GM12878 (cell line): ENCODE measurements around the gene SPINDOC. TPM values are rescaled to one million over a fixed set of nuclear protein-coding genes. Genes with fewer than 3 reads are reported as not detected.

Source experiments
- polyA plus RNA-seq, 11 experiments: library from polyadenylated mRNA; depleted of rRNA in 4 of 11; unstranded in 6 of 11; stranded (reverse) in 5 of 11; fragments of >200 nt; fragmentation: Nextera tagmentation in 4 of 11; fragmentation: Illumina TruSeq in 1 of 11; extraction: Ambion mirVana in 4 of 11; extraction: Trizol in 1 of 11; gene quantifications; 1 replicate in 1 of 11; 2 replicates in 10 of 11; pipeline versions ENCODE4 v1.2.1 to v1.2.3, GENCODE V29; 2011 to 2016; ENCODE audit warnings: inconsistent platforms in 2 of 11, missing spikeins in 2 of 11, low read depth in 1 of 11
- small RNA-seq: library from RNA; depleted of rRNA; stranded (forward); fragments of <200 nt; gene quantifications from one replicate; pipeline ENCODE3, GENCODE V24; 2014
- total RNA-seq, 4 experiments: library from RNA; depleted of rRNA in 3 of 4; stranded (reverse); fragments of >200 nt in 3 of 4; fragmentation: Illumina TruSeq in 1 of 4; extraction: Trizol in 1 of 4; gene quantifications; 2 replicates each; pipeline versions ENCODE4 v1.2.1 to v1.2.3, GENCODE V29; 2013 to 2021

The SPINDOC gene
- total and polyA plus RNA-seq, 10 of the 15 experiments (the other 5 are each of a cell fraction or from before 2014, with no cell fraction given) = 0.88 to 38.2 (median 16.9) TPM

Small RNA genes within 50 kb of the gene (small RNA-seq; reads per million reads assigned to genes)
- gene AP006289.1 (not detected), gene RN7SL596P (not detected)

Other genes with a start within 250 kb of the SPINDOC start
Only the 7 nearest of the 10 such genes appear.
- gene ATL3, start 142.1 kb upstream of the SPINDOC start, total RNA-seq (2014; rRNA removed) = 25.4 and 31.2 TPM in 2 replicates
- 28.7 and 29.2 TPM in 2 replicates for gene ATL3, start 142.1 kb upstream of the SPINDOC start, total RNA-seq (2014; rRNA removed; fragmentation: Illumina TruSeq; extraction: Trizol)
- gene ATL3, start 142.1 kb upstream of the SPINDOC start, total RNA-seq (2021) = 33.3 and 36.0 TPM in 2 replicates
- gene ATL3, start 142.1 kb upstream of the SPINDOC start, polyA plus RNA-seq (2011; rRNA removed) = 19.4 and 27.7 TPM in 2 replicates
- gene ATL3, start 142.1 kb upstream of the SPINDOC start, polyA plus RNA-seq (2014; fragmentation: Illumina TruSeq; extraction: Trizol) = 15.3 and 19.0 TPM in 2 replicates
- gene ATL3, start 142.1 kb upstream of the SPINDOC start, polyA plus RNA-seq (2014; fragmentation: Nextera tagmentation; extraction: Ambion mirVana) = 10 to 100 TPM; 12.0 to 15.4 TPM
- 12.4 and 16.0 TPM in 2 replicates for gene ATL3, start 142.1 kb upstream of the SPINDOC start, polyA plus RNA-seq (2014; rRNA removed)
- 10 to 100 TPM; 23.6 to 25.9 TPM for gene ATL3, start 142.1 kb upstream of the SPINDOC start, polyA plus RNA-seq (2016; fragmentation: Nextera tagmentation; extraction: Ambion mirVana)
- 27.2 and 27.7 TPM in 2 replicates for gene RTN3, start 132.0 kb upstream of the SPINDOC start, total RNA-seq (2014; rRNA removed)
- gene RTN3, start 132.0 kb upstream of the SPINDOC start, total RNA-seq (2014; rRNA removed; fragmentation: Illumina TruSeq; extraction: Trizol) = 39.1 and 40.6 TPM in 2 replicates
- 52.4 and 56.1 TPM in 2 replicates for gene RTN3, start 132.0 kb upstream of the SPINDOC start, total RNA-seq (2021)
- gene RTN3, start 132.0 kb upstream of the SPINDOC start, polyA plus RNA-seq (2011; rRNA removed) = 60.3 and 79.8 TPM in 2 replicates
- gene RTN3, start 132.0 kb upstream of the SPINDOC start, polyA plus RNA-seq (2014; fragmentation: Illumina TruSeq; extraction: Trizol) = 64.2 and 87.1 TPM in 2 replicates
- 10 to 100 TPM; 22.9 to 27.3 TPM for gene RTN3, start 132.0 kb upstream of the SPINDOC start, polyA plus RNA-seq (2014; fragmentation: Nextera tagmentation; extraction: Ambion mirVana)
- gene RTN3, start 132.0 kb upstream of the SPINDOC start, polyA plus RNA-seq (2014; rRNA removed) = 40.6 and 44.1 TPM in 2 replicates
- 10 to 100 TPM; 49.9 to 52.8 TPM for gene RTN3, start 132.0 kb upstream of the SPINDOC start, polyA plus RNA-seq (2016; fragmentation: Nextera tagmentation; extraction: Ambion mirVana)
- gene ZFTA, start 44.7 kb upstream of the SPINDOC start, total RNA-seq (2014; rRNA removed) = 5.5 and 5.6 TPM in 2 replicates
- gene ZFTA, start 44.7 kb upstream of the SPINDOC start, total RNA-seq (2014; rRNA removed; fragmentation: Illumina TruSeq; extraction: Trizol) = 2.3 and 2.4 TPM in 2 replicates
- gene ZFTA, start 44.7 kb upstream of the SPINDOC start, total RNA-seq (2021) = 7.3 and 7.9 TPM in 2 replicates
- gene ZFTA, start 44.7 kb upstream of the SPINDOC start, polyA plus RNA-seq (2011; rRNA removed) = 2.5 and 2.6 TPM in 2 replicates
- 2.0 and 2.2 TPM in 2 replicates for gene ZFTA, start 44.7 kb upstream of the SPINDOC start, polyA plus RNA-seq (2014; fragmentation: Illumina TruSeq; extraction: Trizol)
- under 1 TPM; 0.39 to 0.99 TPM for gene ZFTA, start 44.7 kb upstream of the SPINDOC start, polyA plus RNA-seq (2014; fragmentation: Nextera tagmentation; extraction: Ambion mirVana)
- gene ZFTA, start 44.7 kb upstream of the SPINDOC start, polyA plus RNA-seq (2014; rRNA removed) = 4.4 and 5.5 TPM in 2 replicates
- under 1 TPM; 0.40 to 0.43 TPM for gene ZFTA, start 44.7 kb upstream of the SPINDOC start, polyA plus RNA-seq (2016; fragmentation: Nextera tagmentation; extraction: Ambion mirVana)
- 10.7 and 14.8 TPM in 2 replicates for gene MARK2, start 25.7 kb downstream of the SPINDOC start, total RNA-seq (2014; rRNA removed)
- 9.3 and 9.7 TPM in 2 replicates for gene MARK2, start 25.7 kb downstream of the SPINDOC start, total RNA-seq (2014; rRNA removed; fragmentation: Illumina TruSeq; extraction: Trizol)
- 29.5 and 30.0 TPM in 2 replicates for gene MARK2, start 25.7 kb downstream of the SPINDOC start, total RNA-seq (2021)
- 11.3 and 14.5 TPM in 2 replicates for gene MARK2, start 25.7 kb downstream of the SPINDOC start, polyA plus RNA-seq (2011; rRNA removed)
- gene MARK2, start 25.7 kb downstream of the SPINDOC start, polyA plus RNA-seq (2014; fragmentation: Illumina TruSeq; extraction: Trizol) = 13.6 and 16.1 TPM in 2 replicates
- gene MARK2, start 25.7 kb downstream of the SPINDOC start, polyA plus RNA-seq (2014; fragmentation: Nextera tagmentation; extraction: Ambion mirVana) = under 1 TPM; 0.19 to 0.40 TPM
- gene MARK2, start 25.7 kb downstream of the SPINDOC start, polyA plus RNA-seq (2014; rRNA removed) = 20.2 and 22.2 TPM in 2 replicates
- gene MARK2, start 25.7 kb downstream of the SPINDOC start, polyA plus RNA-seq (2016; fragmentation: Nextera tagmentation; extraction: Ambion mirVana) = 10 to 100 TPM in 1 of 2 experiments, 1 to 10 TPM in 1; 4.1 to 11.9 TPM
- gene RCOR2, start 103.7 kb downstream of the SPINDOC start, total RNA-seq (2014; rRNA removed) = 0.05 and 0.17 TPM in 2 replicates
- 0.09 TPM in 1 of 2 replicates, not detected in the other for gene RCOR2, start 103.7 kb downstream of the SPINDOC start, total RNA-seq (2014; rRNA removed; fragmentation: Illumina TruSeq; extraction: Trizol)
- 0.16 and 0.28 TPM in 2 replicates for gene RCOR2, start 103.7 kb downstream of the SPINDOC start, total RNA-seq (2021)
- 0.07 and 0.11 TPM in 2 replicates for gene RCOR2, start 103.7 kb downstream of the SPINDOC start, polyA plus RNA-seq (2011; rRNA removed)
- gene RCOR2, start 103.7 kb downstream of the SPINDOC start, polyA plus RNA-seq (2014; fragmentation: Illumina TruSeq; extraction: Trizol) = 0.06 and 0.10 TPM in 2 replicates
- not detected for gene RCOR2, start 103.7 kb downstream of the SPINDOC start, polyA plus RNA-seq (2014; fragmentation: Nextera tagmentation; extraction: Ambion mirVana)
- 0.23 and 0.32 TPM in 2 replicates for gene RCOR2, start 103.7 kb downstream of the SPINDOC start, polyA plus RNA-seq (2014; rRNA removed)
- not detected for gene RCOR2, start 103.7 kb downstream of the SPINDOC start, polyA plus RNA-seq (2016; fragmentation: Nextera tagmentation; extraction: Ambion mirVana)
- gene NAA40, start 125.5 kb downstream of the SPINDOC start, total RNA-seq (2014; rRNA removed) = 16.4 and 17.5 TPM in 2 replicates
- gene NAA40, start 125.5 kb downstream of the SPINDOC start, total RNA-seq (2014; rRNA removed; fragmentation: Illumina TruSeq; extraction: Trizol) = 18.0 and 19.1 TPM in 2 replicates
- gene NAA40, start 125.5 kb downstream of the SPINDOC start, total RNA-seq (2021) = 25.0 and 25.7 TPM in 2 replicates
- 16.3 and 22.4 TPM in 2 replicates for gene NAA40, start 125.5 kb downstream of the SPINDOC start, polyA plus RNA-seq (2011; rRNA removed)
- gene NAA40, start 125.5 kb downstream of the SPINDOC start, polyA plus RNA-seq (2014; fragmentation: Illumina TruSeq; extraction: Trizol) = 31.6 and 31.7 TPM in 2 replicates
- 1 to 10 TPM; 4.8 to 6.0 TPM for gene NAA40, start 125.5 kb downstream of the SPINDOC start, polyA plus RNA-seq (2014; fragmentation: Nextera tagmentation; extraction: Ambion mirVana)
- 24.7 and 24.8 TPM in 2 replicates for gene NAA40, start 125.5 kb downstream of the SPINDOC start, polyA plus RNA-seq (2014; rRNA removed)
- gene NAA40, start 125.5 kb downstream of the SPINDOC start, polyA plus RNA-seq (2016; fragmentation: Nextera tagmentation; extraction: Ambion mirVana) = 10 to 100 TPM; 21.9 to 23.5 TPM
- 1,046 and 1,202 TPM in 2 replicates for gene COX8A, start 161.2 kb downstream of the SPINDOC start, total RNA-seq (2014; rRNA removed)
- 428 and 448 TPM in 2 replicates for gene COX8A, start 161.2 kb downstream of the SPINDOC start, total RNA-seq (2014; rRNA removed; fragmentation: Illumina TruSeq; extraction: Trizol)
- 588 and 613 TPM in 2 replicates for gene COX8A, start 161.2 kb downstream of the SPINDOC start, total RNA-seq (2021)
- gene COX8A, start 161.2 kb downstream of the SPINDOC start, polyA plus RNA-seq (2011; rRNA removed) = 140 and 329 TPM in 2 replicates
- 35.8 and 243 TPM in 2 replicates for gene COX8A, start 161.2 kb downstream of the SPINDOC start, polyA plus RNA-seq (2014; fragmentation: Illumina TruSeq; extraction: Trizol)
- gene COX8A, start 161.2 kb downstream of the SPINDOC start, polyA plus RNA-seq (2014; fragmentation: Nextera tagmentation; extraction: Ambion mirVana) = 100 to 1,000 TPM; 387 to 457 TPM
- 1,451 and 1,476 TPM in 2 replicates for gene COX8A, start 161.2 kb downstream of the SPINDOC start, polyA plus RNA-seq (2014; rRNA removed)
- gene COX8A, start 161.2 kb downstream of the SPINDOC start, polyA plus RNA-seq (2016; fragmentation: Nextera tagmentation; extraction: Ambion mirVana) = 100 to 1,000 TPM; 792 to 857 TPM